ENCODE measurements around the gene GPC6. TPM values are rescaled to one million over a fixed set of nuclear protein-coding genes. Genes with fewer than 3 reads are reported as not detected.

Gene GPC6
- total and polyA plus RNA-seq, 9 of the 15 experiments (the other 6 are each of a cell fraction or from before 2014, with no cell fraction given), result under 0.01 to 0.20 (median 0.01) TPM; not detected in 4

DNA sequence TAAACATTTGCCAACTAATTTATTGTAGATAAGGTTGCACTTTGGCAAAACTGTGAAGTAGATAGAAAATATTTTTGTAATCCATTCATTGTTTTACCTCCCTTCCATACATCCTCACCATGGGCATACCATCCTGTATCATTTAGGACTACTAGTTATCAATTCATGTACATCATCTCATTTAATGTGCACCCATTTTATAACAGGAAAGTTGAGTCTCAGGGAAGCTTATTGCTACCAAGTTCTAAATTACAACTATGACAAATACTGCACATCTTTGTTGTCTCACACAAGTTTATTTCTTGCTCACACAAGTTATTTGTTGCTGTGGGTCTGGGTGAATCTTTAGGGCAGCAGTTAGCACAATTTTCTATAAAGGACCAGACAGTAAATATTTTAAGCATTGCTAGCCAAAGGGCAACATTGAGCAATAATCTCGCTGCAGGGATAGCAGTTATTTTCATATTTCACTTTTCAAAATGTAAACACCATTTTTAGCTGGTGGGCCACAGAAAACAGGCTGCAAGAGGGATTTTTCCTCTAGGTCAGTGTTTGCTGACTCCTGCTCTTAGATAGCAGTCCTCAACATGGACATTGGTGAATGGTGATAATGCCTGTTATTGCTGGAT is 276.5 kb downstream of the GPC6 start (continued):
- TF ChIP-seq, protein P1, sequence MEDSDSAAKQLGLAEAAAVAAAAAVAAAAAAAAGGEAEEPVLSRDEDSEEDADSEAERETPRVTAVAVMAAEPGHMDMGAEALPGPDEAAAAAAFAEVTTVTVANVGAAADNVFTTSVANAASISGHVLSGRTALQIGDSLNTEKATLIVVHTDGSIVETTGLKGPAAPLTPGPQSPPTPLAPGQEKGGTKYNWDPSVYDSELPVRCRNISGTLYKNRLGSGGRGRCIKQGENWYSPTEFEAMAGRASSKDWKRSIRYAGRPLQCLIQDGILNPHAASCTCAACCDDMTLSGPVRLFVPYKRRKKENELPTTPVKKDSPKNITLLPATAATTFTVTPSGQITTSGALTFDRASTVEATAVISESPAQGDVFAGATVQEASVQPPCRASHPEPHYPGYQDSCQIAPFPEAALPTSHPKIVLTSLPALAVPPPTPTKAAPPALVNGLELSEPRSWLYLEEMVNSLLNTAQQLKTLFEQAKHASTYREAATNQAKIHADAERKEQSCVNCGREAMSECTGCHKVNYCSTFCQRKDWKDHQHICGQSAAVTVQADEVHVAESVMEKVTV (CRISPR knock-in tag; IDR thresholded peaks at IDR 0.05), result no peak
- TF ChIP-seq ZNF395 (CRISPR knock-in tag; IDR thresholded peaks at IDR 0.05), result no peak
- no peak for TF ChIP-seq KLF10 (CRISPR knock-in tag; IDR thresholded peaks at IDR 0.05)
- no peak for TF ChIP-seq POLR3A (IDR thresholded peaks at IDR 0.05; ENCODE audit: borderline replicate concordance, extremely low read depth, insufficient read depth, insufficient read length)
- no peak for TF ChIP-seq STAT5B (CRISPR knock-in tag; IDR thresholded peaks at IDR 0.05)

DNA sequence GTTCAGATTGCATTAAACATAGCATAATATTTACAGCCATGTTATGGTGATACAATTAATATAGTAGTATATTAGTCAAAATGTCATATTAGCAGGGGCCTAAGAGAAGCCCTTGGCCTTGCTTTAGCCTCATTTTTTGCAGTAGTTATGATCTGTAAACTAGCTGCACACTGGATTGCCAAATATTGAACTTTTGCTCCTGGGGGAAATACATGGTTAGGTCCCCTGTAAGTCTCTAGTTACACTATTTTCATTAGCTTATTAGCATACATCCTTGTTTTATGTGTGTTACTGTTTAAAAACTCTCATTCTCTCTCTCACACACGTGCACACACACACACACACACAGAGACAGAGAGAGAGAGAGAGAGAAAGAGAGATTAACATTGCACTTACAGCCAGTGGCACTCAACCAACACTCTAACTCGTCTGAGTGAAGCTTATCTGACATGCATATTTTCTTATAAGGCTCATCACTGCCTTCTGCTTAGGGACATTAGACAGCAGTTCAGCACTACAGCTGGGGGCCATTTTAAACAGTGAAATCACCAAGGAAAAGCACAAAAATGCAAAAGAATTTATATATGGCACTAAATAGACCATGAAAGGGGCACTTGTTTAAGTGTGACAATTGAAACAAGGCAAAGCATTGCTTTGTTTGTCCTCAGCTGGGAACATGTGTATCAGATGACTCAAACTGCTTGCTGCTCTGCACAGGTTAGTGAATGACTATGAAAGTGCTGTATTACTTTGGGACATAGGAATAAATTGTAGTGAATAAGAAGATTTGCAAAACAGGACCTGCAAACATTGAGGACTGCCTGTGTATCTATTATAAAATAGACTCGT is 278.7 kb downstream of the GPC6 start:
- no peak overlapping the region for H3K27ac ChIP-seq (ENCODE audit: extremely low read depth, low read depth, low read length)
- ATAC-seq, result no peak
- no peak overlapping the region for H2AFZ ChIP-seq (ENCODE audit: low read depth, low read length)
- no peak for FAIRE-seq
- 0% methylated on average over 2 of the region's 3 CpGs for WGBS (ENCODE audit: insufficient coverage, low coverage, missing lambda C conversion rate)
- H3K9me3 ChIP-seq (replicated peaks; ENCODE audit: control insufficient read depth, insufficient read depth, low read depth, low read length), result no peaks in the 10 kb centered on the region
- ChIA-PET POLR2A (no interaction called here), CTCF (ENCODE audit: low intra/inter-chr PET ratio) (no interaction called here)
- no peaks in the 10 kb centered on the region for H3K27me3 ChIP-seq (ENCODE audit: control insufficient read depth in 2 of 2, insufficient read depth in 2 of 2, low read length in 2 of 2)
- H3K9me1 ChIP-seq (ENCODE audit: control insufficient read depth, insufficient read depth, low read length), result no peaks in the 10 kb centered on the region
- TF ChIP-seq ZFX (CRISPR knock-in tag; IDR thresholded peaks at IDR 0.05), result no peak
- H4K20me1 ChIP-seq (replicated peaks; ENCODE audit: control insufficient read depth, insufficient read depth, low read length), result no peaks in the 10 kb centered on the region
- H3K4me1 ChIP-seq (replicated peaks in 1 of 2; ENCODE audit: control insufficient read depth in 2 of 2, insufficient read depth in 2 of 2, low read length in 2 of 2), result no peaks in the 10 kb centered on the region
- DNase-seq (ENCODE audit: extremely low read depth in 1 of 4, low spot score in 3 of 4), result no peak
- no peak overlapping the region for H3K4me3 ChIP-seq
- BruUV-seq (replicated peaks), result no TSS peak
- intact Hi-C loops (cut with micrococcal nuclease) (no loop called here), in situ Hi-C loops (cut with MboI) (no loop called here)
- no peaks in the 10 kb centered on the region for H3K36me3 ChIP-seq (ENCODE audit: control insufficient read depth, insufficient read depth, low read length)
- no peak overlapping the region for H3K9ac ChIP-seq (ENCODE audit: insufficient read depth in 1 of 2, low read depth in 2 of 2, low read length in 2 of 2)
- no peaks in the 10 kb centered on the region for H3K79me2 ChIP-seq (ENCODE audit: control insufficient read depth, insufficient read depth, low read length)
- no peak overlapping the region for H3K4me2 ChIP-seq (ENCODE audit: insufficient read depth, low read length)
